HG03575 (cell line): ENCODE results near the gene MTFR1L.

Source experiments
- ATAC-seq: cut with Tn5 transposase; IDR thresholded peaks from one replicate; pipeline ENCODE4 v1.9.1; 2021; ENCODE audit not compliant: unreplicated experiment, insufficient number of reproducible peaks, low FRiP score; ENCODE audit errors: extremely low read depth

Gene MTFR1L

DNA sequence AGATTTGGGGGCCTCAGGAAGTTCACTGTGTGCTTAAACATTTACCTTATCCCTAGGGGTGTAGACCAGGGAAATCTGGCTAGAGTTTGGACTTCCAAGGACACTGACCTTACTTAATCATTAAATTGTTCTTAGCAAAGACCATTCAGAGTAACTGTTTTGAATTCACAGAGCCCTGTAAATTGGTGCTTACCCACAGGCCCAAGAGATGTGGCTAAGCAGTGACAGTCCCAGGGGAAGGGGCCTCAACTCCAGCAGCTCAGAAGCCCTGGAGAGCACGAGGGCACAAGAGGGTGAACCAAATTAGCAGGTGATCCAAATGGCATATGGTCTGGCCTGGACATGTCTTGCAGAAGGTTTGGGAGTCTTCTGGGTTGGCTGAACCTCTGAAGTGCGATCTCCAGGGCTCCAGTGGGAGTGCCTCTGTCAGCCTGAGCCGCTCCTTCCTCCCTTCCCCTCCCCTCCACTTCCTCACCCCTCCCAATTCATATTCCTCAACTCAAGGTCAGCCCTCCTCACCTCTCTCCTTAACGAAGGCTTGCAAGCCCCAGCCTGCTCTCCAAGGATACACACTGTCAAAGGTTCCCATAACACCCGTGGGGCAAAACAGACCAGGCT, 51.4 kb downstream of the MTFR1L start:
- no peak for ATAC-seq

DNA sequence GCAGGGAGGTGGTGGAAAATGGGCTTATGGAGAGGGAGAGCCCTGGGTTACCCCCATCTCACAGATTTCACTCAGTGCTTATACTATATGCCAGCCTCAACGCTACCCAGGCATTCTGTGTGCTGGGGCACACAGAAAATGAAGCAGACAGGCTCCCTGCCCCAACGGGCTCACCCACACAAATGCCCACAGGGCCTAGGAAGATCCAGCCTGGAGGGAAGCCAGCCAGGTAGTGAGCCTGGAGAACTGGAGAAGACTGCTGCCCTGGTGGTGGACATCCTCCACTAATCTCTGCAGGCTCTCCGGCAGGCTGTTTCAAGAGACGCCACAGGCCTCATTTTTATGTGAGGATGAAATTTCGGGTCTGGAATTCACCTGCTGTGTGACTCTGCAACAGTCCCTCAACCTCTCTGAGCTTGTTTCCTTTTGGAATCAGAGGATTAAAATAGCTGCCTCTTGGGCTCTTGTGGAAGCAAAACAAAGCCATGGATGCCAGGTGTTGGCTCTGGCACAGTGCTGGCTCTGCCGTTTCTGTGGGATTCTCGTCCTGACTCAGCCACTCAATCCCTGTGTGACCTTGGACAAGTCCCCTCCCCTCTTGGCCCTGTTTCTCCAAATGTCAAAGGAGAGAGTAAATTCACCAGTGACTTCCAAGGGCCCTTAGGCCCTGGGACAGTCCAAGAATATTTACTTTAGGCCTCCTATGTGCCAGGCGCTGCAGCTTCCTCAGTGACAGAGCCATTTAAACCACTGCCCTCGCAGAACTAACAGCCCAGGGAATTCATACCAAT, 52.1 kb downstream of the MTFR1L start:
- ATAC-seq: no peak

DNA sequence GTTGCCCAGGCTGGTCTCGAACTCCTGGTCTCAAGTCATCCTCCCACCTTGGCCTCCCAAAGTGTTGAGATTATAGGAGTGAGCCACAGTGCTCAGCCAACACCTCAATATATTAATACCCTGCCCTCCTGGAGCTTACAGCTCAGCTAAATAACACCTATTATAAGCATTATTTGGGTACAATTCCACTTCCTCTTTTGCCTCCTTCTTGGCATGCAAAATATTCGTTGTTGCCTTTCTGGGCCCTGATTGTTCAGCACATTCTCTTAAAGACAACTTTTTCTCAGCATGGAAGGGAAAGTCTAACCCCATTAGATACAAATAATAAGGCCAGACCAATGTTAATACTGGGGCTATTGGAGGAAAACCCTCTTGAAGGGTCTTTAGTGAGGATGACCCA, 53.0 kb downstream of the MTFR1L start:
- ATAC-seq: no peak

DNA sequence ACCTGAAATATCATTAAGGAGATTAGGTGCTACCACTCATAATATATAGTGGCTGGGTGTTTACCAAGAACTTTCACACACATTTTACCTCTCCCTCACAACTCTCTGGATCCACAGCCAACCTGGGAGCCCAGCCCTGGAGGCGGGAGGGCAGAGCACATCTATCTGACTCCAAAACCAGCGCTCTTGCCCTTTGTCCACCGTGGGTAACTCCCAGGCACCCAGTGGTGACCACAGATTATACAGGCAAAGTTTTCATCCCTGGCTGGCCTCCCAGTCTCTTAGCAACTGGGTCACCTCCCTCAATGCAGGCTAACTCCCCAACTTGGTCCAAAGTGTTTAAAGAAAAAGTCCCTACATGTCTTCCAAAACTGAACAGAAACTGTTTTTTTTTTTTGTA, 53.4 kb downstream of the MTFR1L start:
- ATAC-seq: no peak

DNA sequence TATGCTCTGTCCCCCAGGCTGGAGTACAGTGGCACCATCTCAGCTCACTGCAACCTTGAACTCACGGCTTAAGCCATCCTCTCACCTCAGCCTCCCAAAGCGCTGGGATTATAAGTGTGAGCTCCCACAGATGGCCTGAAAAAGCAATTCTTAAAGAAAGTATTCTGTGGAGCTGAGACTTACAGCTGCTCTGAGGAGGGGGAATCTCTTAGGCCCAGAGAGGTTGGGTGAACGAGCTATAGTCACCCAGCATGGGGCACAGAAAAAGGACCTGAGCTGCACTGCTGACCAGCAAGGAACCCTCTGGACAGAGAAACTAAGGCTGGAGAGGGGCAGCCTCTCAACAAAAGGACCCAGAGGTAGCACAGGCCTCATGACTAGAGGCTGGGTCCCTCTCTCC, 54.5 kb downstream of the MTFR1L start:
- no peak for ATAC-seq

DNA sequence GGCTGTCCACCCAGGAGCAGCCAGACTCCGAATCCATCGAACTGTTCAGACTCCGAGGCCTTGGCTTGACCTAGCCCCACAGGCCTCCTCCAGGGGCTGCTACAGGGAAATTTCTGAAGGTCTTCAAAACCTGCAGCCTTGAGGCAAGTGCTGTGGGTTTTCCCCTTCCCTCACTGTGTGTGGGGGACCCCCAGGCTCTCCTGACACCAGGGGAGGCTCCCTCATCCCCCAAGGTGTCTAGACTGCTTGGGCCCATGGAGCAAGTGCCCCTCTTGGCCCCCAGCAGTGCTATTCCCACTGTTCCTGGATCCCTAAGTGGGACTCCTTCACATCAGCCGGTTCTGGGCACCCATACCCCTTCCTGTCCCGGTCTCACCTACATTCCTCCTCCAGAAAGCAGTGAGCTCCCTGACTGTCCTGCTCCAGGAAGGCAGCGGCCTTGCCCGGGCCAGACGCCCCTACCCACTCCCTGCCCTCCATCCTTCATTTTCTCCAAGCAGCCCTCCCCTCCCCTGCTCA, 54.9 kb downstream of the MTFR1L start:
- no peak for ATAC-seq

DNA sequence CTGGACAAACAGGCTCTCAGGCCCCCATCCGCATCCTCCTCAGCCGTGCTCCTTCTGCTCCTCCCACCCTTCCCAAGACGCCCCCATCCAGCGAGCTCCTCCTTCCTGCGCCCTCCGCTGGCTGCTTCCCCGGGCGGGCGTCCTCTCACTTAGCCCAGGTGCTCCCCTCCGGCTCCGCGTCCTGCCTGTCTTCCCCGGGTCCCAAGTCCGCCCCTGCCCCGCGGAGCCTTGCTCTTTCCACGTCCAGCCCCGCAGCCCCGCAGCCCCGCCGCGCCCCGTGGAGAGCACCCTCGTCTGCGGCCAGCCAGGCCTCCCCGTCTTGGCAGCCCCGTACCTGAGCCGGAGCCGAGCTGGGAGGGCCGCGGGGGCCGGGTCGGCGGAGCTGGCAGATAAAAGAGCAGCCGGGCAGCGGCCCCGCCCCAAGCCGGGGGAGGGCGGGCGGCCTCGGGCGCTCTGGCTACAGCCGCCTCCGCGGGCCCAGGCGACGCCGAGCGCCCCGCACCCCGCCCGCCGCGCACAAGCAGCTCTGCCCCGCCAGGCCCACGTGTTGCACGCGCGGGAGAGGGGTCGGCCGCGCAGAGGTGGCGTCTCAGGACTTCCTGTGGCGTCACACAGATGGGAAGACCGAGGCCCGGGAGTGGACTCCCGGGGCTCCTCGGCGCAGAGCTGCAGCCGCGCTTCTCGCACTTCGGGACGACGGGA, 55.6 kb downstream of the MTFR1L start, which contains the start of gene PAQR7:
Gene PAQR7 (minus strand): TSS at position 555 of the 702 bp plus-strand sequence. CDS start 11,869 bp downstream, outside the sequence.
- no peak for ATAC-seq

DNA sequence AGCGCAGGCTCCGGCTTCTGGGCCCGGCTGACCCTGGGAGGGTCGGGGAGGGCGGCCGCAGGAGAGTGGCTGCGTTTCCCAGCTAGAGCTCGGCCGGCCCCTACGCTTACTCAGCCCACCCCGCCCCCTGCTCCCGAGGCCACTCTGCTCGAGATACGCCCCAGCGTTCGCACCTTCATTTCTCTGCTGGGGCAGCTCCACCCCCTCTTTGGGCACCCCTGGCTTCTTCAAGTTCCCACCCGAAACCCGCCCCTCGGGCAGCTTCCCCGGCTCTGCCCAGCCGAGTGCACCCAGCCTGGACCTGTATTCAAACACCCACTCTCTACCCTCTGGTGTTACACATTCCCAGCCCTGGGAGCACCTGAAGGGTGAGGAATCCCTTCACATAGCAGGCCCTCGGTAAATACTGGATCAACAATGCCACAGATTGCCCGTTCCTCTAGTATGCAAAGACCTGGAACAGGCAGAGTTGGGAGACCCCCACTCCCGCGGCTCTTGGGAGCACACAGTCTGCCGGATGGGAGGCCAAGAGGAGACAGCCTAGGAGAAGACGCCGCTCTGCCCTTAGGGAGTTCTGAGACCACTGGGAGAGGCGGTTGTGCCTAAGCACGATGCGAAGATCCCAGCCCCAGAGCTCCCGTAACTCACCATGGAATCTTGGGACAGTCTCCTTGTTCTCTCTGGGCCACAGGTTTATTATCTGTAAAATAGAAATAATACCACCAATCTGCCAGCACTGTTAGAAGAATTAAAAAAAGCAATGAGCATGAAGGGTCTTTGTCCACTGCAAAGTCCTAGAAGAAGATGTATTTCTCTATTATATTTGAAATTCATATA, 56.3 kb downstream of the MTFR1L start:
- ATAC-seq: no peak

DNA sequence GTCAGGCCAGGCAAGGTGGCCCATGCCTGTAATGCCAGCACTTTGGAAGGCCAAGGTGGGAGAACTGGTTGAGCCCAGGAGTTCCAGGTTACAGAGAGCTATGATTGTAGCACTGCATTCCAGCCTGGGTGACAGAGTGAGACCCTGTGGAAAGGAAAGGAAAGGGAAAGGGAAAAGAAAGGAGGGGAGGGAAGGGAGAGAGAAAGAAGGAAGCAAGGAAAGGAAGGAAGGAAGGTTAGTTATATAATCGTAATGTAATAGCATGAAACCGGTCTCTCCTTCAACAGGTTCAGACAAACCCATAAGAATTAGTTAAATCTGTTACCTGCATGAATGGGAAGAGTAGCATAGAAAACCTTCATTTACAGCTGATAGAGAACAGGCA, 56.9 kb downstream of the MTFR1L start:
- no peak for ATAC-seq

DNA sequence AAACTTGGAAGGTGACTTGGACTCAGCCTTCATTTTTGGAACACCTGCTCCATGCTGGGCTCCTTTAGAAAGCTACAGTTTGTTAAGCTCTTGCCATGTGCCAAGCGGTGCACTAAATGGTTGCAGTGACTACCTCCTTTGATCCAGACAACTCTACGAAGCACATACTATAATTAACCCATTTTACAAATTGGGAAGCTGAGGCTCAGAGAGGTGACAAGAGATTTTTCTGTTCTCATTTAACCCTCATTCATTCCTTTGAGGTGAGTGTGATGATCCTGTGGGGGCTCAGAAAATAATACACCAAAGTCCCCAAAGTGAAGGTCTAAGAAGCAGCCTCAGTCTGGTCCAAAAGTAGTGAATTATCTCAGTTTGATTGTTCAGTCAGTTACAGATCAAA, 57.4 kb downstream of the MTFR1L start:
- no peak for ATAC-seq

DNA sequence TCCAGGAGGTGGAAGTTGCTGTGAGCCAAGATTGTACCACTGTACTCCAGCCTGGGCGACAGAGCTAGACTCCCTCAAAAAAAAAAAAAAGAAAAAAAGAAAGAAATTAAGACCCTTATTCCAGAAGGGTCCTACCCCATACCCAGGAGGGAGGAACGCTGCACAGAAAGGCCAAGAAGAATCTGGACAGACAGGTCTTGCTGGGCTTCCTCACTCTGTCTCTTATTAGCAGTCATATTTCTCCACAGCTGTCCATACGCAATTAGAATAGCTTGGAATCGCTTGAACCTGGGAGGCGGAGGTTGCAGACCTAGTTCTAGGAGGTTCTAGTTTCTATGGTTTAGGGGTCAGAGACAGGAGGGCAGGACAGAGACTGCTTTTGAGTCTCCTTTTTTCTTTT, 58.9 kb downstream of the MTFR1L start:
- ATAC-seq: no peak

DNA sequence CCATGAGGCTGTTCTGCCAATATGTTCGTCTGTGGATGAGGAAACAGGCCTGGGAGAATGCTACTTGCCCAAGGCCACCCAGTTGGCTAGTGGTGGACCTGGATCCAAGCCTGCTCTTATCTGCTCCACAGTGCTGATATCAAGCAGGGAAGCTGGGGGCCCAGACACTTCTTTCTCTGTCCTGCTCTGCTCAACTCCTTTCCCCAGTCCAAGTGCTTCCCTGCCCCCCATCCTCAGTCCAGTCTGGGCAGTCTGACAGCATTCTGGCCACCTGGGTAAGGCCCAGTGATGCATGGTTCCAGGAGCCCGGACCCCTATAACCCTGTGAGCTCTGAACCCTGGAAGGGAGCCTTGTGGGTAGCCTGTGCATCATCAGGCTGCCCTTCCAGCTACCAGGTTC, 59.9 kb downstream of the MTFR1L start:
- ATAC-seq: no peak

DNA sequence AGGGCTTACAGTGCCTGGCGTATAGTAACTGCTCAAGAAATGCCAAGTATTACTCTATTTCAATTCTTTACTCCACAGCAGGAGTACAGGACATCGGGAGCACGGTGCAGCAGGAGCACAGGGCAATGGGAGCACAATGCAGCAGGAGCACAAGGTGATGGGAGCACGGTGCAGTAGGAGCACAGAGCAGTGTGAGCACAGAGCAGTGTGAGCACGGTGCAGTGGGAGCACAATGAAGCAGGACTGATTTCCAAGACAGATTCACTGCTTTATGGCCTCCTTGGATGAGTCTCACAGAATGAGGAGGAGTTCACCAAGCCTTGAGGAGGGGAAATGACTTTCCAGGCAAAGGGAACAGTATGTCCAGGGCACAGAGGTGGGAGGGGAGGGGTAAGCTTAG, 60.8 kb downstream of the MTFR1L start:
- ATAC-seq: no peak

DNA sequence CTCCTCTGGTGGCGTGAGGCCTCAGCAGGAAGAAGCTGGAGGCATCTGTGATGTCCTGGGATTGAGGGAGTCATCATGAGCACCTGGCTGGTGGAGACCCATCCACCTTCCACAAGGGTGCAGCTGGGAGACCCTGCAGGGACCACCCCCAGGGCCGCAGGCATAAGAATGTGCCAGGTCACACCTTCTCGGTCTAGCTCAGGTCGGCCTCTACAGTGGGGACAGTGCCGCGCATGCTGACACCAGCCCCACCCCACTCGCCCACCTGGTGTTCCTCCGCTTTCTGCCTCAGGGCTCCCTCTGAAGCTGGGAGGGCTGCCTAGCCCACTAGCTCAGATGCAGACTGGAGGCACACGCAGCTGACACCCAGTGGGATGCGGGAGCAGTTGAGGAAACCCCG, 61.5 kb downstream of the MTFR1L start:
- no peak for ATAC-seq
